HG03378 (cell line): ENCODE results near the gene C1orf52.
A peak's percentile ranks its signal among the peaks of the same experiment; 100 is the strongest.
"Not testable (repeated sequence)": the region's sequence is repeated elsewhere in the genome, so short reads cannot be mapped to it uniquely, and the experiment has no call there.

ENCODE experiments used
- ATAC-seq: cut with Tn5 transposase; IDR thresholded peaks from one replicate; pipeline ENCODE4 v1.9.1; 2021; ENCODE audit warnings: mild to moderate bottlenecking, moderate library complexity; ENCODE audit not compliant: unreplicated experiment

Gene C1orf52

DNA sequence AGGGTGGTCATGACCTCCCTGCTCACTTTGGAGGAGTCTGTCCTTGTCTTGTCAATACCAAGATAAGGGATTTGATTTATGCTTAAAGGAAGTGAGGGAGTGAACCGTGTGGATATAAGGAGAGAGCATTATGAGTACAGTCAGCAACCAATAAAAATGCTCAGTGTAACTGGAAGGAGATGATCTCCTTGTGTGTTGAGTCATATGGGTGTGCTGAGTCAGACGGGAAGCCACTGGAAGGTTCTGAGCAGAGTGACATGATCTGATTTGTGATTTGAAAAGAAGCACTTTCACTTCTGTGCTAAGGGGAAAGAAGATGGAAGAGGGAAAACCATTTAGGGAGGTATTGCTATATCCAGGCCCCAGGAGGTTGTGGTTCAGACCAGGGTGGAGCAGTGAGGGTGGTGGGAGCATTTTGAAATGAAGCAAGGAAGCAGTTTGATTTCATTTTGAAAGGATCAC, 19.4 kb upstream of the C1orf52 start:
- ATAC-seq, result peak; percentile 39

DNA sequence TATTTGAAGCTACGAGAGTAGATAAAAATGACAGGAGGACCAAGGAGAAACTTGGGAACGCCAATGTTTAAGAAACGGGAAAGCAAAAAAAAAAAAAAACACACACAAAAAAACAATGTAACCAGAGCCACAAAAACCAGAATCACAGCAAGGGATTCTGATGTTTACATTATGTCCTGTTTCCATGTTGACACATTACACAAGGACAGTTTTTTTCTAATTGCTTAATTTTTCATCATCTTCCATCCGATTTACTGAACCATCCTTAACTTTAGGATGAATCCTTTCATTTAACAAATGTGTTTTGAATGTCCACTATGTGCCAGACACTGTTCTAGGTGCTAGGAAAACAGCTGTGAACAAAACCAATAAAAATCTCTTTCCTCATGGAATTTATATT, 18.3 kb upstream of the C1orf52 start:
- ATAC-seq, result no peak

DNA sequence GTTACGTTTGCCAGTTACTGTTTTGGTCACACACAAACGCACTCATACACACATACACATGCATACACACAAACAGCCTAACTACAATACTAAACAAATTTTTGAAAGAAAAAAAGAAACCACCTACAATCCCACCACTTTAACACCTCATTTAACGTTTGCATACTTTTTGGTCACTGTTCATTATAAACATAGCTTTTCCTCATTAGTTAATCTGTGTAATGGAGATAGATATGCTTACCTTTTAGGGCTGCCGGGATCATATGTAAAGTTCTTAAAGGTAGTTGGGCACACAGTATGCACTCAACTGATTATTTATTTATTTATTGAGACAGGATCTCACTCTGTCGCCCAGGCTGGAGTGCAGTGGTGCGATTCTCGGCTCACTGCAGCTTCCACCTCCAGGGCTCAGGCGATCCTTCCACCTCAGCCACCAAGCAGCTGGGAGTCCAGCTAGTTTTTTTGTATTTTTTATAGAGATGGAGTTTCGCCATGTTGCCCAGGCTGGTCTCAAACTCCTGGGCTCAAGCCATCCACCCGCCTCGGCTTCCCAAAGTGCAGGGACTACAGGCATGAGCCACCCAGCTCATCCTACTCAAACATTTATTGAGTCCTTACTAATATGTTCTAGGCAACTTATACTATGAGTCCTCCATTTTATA, 17.6 kb upstream of the C1orf52 start:
- no peak for ATAC-seq

DNA sequence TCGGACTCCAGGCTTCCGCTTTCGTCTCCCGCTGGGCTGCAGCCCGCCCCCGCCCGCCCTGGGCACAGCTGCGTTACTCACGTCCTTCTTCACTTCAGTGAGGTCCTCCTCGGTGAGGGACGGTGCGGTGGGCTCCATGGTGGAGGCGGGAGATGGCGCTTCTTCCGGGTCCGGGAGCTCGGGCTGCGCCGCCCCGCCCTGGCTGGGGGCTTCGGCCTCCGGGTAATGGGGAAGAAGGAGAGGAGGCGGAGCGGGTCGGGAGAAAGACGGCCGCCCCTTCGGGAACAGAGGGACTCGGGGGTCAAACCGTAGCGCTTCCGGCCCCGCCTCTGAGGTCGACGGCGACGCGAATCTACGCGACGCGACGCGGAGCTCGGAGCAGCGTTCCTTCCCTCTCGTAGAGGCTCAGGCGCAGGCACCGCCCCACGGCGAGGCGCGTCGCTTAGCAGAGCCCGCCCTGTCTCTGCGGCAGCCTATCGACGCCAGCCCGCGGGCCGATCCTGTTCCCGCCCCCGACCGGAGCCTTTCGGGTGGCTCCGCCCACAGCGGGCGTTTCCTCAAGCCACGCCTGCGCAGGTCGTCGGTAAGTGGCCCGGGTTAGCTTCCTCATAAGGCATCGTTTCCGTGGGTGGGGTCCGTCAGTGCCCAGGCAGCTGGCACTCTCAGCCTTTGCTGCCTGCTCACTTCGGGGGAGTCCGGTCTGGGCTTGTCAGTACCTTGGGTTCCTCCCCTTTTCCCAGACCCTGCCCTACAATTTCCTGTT, 16.9 kb upstream of the C1orf52 start, which contains the start of gene BCL10:
BCL10 (minus strand) TSS at position 418 of the 763 bp plus-strand sequence; CDS start at position 138, 280 bp downstream.
- peak; percentile 89 for ATAC-seq

DNA sequence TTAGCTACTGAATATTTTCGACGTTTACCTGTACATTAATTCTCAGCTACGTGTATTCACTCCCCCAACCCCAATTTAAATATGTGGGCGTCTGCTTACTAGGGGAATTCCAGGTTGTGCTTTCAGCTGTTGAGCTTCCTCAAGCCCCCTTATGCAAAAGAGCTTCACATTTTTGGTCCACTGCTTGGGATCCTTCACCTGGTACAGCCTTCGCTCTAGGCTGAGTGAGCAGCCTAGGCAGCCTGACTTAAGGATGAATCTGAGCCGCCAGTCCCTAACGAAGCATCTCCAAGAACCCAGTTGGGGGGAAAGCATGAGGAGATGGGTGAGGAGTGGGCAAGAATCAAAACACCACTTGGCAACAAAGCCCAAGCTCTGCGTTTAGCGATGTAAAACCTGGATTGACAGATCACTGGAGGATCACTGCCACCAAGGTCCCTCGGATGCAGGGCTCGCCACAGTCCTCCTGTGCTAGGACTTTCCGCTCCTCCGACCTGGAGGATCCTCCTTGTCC, 16.3 kb upstream of the C1orf52 start:
- no peak for ATAC-seq

DNA sequence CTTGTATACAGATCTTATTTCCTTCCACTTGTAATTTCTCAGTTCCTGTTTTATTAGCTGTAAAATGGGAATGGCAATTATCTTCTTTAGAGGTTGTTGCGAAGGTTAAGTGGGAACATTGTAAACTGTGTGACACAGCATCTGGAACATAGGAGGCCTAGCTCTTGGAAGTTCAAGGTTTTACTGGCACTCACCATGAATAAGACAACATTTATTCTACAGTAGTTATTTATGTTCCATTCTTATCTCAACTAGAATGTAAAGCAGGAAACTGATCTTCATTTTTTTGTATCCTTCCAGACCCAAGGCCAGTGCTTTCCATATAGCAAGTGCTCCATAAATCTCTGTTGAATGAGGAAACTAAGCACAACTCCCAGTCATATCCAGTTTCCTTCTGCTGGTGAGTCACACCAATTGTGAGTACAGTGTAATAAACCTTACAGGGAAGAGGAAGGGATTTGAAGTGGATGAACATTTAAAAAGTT, 15.5 kb upstream of the C1orf52 start:
- no peak for ATAC-seq

DNA sequence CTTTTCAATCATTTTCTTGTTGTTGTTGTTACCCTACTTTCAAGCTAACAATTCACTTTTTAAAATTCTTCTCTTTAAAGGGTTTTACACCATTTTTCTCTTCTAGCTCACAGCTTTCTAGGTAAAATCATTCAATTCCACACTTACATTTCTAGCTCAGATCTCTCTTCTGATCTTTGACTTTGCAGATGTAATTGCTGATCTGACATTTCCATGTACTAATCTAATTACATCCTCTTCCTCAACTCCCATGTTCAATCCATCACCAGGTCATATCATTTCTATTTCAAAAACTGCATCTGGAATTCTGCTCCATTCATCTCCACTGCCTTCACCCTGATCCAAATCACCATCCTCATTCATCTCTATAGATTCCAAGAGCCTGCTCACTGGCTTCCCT, 13.9 kb upstream of the C1orf52 start:
- ATAC-seq, result no peak

DNA sequence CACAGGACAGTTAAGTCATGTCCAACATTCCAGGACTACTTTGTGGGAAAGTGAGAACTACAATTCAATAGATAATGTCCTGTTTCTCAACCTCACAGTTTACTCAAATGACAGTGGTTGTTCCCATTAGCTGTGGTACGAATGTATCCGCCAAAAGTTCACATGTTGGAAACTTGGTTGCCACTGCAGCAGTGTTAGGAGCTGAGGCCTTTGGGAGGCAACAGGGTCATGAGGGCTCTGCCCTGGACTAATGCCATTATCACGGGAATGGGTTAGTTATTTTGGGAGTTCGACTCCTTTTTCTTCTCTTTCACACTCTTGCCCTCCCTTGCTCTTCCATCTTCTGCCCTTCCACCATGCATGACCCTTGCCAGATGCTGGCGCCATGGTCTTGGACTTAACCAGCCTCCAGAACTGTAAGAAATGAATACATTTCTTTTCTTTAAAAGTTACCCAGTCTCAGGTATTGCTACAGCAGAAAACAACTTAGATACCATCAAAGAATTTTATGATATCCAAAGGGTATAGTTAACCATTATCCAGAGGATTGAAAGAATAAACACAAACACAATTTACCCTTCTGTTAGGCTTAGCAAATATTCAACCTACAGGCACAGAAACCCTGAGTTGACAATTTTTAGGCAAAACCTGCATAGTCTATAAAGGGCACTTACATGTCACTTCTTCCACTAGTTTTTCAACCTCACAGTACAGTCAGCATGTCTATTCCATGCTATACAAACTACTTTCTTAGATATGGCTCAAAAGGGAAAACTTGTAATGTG, 9.5 kb upstream of the C1orf52 start:
- no peak for ATAC-seq

DNA sequence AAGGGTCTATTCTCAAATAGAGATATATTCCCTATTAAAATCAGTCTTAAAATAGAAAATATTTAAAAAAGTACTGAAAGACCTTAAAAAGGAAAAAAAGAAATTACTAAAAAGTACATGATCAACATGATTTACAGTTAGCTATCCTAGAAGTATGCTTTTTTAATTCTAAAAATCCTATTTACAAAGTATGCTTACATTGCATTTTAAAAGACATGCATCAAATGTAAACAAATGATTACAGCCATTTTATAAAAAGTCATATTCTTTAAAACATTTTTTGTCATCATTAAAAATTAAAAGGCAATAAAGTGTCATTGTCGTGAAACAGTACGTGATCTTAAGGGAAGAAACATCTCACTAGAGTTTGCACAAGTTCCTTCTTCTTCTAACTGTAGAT, 7.9 kb upstream of the C1orf52 start:
- ATAC-seq, result no peak

DNA sequence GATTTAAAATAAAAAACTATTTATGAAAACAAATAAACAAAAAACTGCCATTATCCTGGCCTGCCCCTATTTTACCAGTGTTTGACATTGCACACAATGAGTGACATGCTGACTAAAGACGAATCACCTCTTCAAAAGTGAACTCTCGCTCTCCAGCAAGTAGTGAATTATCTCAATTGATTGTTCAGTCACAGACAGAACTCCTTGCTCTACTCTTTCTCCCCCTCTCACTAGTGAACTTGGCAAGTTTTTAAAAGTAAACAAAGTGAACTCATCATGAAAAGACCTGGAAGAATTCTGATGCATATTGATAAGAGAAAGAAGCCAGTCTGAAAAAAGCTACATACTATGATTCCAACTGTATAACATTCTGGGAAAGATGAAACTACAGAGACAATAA, 4.7 kb upstream of the C1orf52 start:
- no peak for ATAC-seq

DNA sequence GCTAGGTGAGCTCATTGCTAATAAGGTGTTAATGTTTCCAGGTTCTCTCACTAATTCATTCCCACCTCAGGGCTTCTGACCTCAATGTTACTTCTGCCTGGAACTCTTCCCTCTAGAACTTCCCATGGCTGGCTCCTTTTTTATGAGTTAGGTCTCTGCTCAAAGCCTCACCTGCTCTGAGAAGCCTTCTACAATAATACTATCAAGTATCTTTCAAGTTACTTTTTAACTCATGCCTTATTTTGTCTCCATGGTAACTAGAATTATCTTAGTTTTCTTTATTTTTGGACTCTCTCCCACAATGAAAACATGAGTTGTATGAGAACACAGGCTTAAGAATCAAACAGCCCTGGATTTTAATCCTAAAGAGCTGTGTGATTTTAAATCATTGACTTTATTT, 3.5 kb upstream of the C1orf52 start:
- no peak for ATAC-seq

DNA sequence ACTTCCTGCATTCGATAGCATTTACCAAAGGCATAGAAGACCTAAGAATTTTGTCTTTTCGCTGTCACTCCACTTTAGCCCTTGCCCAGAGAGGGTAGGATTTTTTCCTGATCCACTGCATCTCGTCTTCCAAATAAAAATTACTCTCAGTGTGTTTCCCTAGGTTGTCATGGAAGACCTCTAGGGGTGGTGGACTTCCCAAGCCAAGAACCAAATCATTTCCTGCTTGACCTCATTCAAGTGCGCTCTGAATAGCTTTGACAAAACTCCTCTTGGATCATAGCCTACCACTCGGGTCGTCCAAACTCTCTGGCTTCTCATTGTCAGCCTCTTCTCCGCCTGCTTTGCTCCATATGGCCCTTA, 431 bp upstream of the C1orf52 start:
- ATAC-seq, result no peak

DNA sequence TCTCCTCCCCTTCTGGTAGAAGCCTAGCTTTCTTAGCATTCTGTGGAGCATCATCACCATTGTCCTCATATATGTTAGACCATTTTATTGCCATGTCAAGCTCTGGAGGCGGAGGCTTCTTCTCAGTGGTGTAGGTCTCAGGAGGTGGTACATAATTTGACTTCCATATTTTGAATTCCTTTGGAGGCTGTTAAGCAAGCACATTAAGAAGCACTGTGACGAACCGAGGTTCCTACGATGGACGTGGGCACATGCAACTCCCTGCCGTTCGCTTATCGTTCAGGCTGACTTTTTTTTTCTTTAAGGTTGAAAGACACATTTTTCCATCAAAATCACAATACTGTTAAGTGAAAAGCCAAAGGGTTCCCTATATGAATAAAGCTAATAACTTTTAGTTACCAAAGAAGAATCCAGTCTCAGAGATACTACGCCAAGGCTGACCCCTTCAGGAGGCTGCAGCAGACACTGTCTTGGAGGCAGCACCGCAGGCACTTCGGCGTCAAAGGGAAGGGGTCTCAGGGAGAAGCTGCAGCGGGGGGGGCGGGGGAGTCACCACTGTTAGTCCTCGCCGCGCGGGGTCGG, 835 bp downstream of the C1orf52 start:
- ATAC-seq, result no peak

DNA sequence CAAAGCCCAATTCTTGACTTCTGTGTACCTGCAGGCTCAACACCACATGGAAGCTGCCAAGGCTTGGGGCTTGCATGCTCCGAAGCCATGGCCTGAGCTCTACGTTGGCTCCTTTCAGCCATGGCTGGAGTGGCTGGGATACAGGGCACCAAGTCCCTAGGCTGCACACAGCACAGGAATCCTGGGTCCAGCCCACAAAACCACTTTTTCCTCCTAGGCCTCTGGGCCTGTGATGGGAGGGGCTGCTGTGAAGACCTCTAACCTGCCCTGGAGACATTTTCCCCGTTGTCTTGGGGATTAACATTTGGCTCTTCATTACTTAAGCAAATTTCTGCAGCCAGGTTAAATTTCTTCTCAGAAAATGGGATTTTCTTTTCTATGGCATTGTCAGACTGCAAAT, 10.4 kb downstream of the C1orf52 start:
- ATAC-seq, result not testable (repeated sequence)

DNA sequence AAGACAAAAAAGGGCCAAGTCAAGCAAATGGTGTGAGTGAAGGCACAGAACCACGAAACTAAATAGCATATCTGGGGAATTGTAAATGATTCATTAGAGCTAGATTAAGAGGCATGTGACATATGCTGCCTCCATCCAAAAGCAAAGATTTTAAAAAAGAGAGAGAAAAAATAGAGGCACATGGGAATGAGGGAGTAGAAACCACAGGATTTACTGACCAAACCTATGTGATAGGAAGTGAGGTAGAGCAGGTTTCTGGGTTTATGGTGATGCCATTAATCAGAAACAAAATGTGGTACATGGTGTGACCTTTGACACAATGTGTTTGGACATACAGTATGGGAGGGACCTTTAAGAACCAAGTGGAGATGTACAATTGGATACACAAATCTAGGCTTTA, 13.6 kb downstream of the C1orf52 start:
- ATAC-seq, result no peak

DNA sequence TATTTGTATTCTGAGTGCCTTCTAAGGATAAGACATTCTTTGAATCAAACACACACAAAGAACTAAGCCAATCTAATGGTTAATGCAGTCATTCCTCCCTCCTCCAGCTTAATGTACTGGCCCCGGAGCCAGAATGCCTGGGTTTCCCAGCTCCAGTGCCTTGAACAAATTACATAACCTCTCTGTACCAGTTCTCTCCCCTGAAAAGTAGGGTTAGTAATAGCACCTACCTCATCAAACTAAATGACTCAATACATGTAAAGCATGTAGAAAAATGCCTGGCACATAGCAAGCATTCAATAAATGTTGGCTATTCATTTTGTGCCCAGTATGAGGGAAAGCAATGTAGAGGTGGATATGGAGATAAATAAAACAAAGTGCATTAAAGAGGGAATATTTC, 14.0 kb downstream of the C1orf52 start:
- ATAC-seq, result no peak

DNA sequence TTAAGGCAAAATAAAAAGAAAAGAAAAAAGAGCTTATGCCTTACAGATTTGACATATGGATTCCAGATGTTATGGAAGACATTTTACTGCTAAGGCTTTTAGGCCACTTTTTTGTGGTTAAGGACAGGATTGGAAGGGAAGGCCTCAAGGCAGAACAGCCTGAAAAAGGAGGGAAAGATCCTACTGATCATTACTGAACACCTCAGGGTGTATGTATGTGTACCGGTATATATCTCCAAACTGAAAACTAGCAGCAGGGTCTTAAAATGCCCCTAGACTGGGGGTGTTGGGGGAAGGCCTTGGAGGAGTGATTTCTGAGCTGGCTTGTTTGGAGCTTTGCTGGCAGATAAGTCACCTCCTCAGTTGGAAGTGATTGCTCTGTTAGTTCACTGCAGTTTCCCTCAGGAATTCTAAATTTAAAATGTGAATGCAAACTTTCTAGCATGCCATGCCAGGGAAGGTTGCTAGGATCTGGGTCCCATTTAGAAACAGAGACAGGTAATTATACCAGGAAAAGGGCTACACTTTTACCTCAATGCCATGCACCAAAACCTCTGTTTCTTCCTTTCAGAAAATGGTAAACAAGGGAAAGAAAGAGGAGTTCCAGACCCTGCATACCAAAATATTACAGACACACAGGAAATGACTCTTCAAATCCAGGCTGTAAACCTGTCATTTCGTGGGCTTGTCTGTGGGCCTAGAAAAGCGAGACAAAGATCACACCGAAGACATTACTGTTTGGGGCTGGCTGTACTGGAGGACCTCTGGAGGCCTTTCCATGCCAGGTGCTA, 15.0 kb downstream of the C1orf52 start:
- no peak for ATAC-seq

DNA sequence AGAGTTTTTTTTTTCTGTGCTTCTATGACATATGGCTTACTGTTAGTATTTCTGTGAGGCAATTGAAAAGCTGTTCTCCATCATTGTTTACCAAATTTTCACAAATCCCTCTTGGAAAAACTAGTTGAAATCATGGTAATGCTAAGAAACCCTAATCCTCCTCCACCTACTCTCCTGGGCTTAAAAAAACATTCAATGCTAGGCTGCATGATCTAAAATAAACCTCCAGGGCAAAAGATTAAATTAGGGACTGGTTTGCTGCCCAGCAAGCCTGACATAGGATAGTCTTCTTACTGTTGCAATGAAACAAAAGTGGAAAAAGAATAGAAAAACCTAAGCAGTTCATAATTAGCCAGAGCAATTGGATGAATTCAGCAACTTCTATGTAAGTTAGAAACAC, 16.1 kb downstream of the C1orf52 start:
- no peak for ATAC-seq

DNA sequence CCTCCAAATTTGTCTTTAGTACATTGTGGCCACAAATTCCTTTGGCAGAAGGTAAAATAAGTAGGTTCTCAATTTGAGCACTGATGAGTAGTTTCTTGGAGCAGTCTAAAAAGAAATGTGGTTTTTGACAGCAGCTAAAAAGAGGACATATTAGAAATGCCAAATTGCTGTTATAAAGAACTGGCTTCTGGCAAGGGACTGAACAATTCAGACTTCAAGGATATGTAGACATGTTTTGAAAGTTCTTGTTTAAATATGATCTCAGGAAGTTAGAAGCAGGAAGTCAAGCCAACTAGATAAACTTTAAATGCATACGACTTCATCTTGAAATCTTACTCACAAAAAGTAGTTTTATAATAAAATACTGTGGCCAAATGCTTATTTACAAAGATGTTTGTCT, 18.8 kb downstream of the C1orf52 start:
- no peak for ATAC-seq

DNA sequence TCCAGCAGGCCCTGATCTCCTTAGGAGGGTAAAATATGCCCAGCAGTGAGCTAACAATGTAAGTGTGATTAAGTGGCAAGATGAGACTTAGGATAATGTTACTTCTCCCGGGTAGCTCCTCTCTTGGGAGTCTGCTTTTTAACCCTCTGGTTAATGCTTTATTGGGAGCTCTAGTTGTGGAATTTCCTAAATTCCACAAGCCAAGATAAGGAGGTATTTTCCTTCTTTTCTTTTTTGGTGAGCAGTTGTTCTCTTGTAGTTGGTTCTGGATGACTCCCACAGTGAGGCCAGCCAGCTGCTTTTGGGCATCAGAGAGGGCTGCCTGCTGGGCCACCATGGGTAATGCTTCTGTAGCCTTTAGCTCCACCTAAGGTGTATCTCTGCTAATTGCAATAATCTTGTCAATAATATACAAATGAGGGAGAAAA, 19.3 kb downstream of the C1orf52 start:
- peak; percentile 75 for ATAC-seq
